Activated CD4-positive, CD25-positive, alpha-beta regulatory T cell treated with anti-CD3 and anti-CD28 coated beads, Interleukin-2, amount 50 U/mL, for 72 hours (primary cell): ENCODE results near the gene GNB1L.
A peak's percentile ranks its signal among the peaks of the same experiment; 100 is the strongest.
"Not testable (repeated sequence)": the region's sequence is repeated elsewhere in the genome, so short reads cannot be mapped to it uniquely, and the experiment has no call there.

Experiments used
- DNase-seq: peaks from one replicate; pipeline ENCODE4 v3.0.0; 2021

The GNB1L gene

GRCh38 chr22:19888131-19888746, 33.6 kb upstream of the GNB1L start:
- DNase-seq: no peak

GRCh38 chr22:19887256-19887985, 32.7 kb upstream of the GNB1L start:
- DNase-seq: no peak

- DNase-seq: no peak
These were observed 32.1 kb upstream of the GNB1L start for GRCh38 chr22:19886605-19887255.

GRCh38 chr22:19885841-19886592, 31.3 kb upstream of the GNB1L start:
- DNase-seq: no peak

- no peak for DNase-seq
These were observed 30.5 kb upstream of the GNB1L start for GRCh38 chr22:19884954-19885751.

- no peak for DNase-seq
These were observed 29.7 kb upstream of the GNB1L start for GRCh38 chr22:19884161-19884953.

- DNase-seq: not testable (repeated sequence)
These were observed 28.8 kb upstream of the GNB1L start for GRCh38 chr22:19883446-19883845.

- DNase-seq: no peak
These were observed 28.0 kb upstream of the GNB1L start for GRCh38 chr22:19882446-19883381.

- DNase-seq: no peak
These were observed 26.3 kb upstream of the GNB1L start for GRCh38 chr22:19880786-19881569.

- DNase-seq: no peak
These were observed 25.5 kb upstream of the GNB1L start for GRCh38 chr22:19879992-19880785.

- DNase-seq: peak; percentile 29
These were observed 24.9 kb upstream of the GNB1L start for GRCh38 chr22:19879643-19879991.

- no peak for DNase-seq
These were observed 24.5 kb upstream of the GNB1L start for GRCh38 chr22:19879246-19879570.

- DNase-seq: no peak
These were observed 24.0 kb upstream of the GNB1L start for GRCh38 chr22:19878461-19879245.

- DNase-seq: peak; percentile 28
These were observed 23.1 kb upstream of the GNB1L start for GRCh38 chr22:19877626-19878339.

GRCh38 chr22:19876941-19877625, 22.4 kb upstream of the GNB1L start:
- DNase-seq: no peak

GRCh38 chr22:19876314-19876940, 21.8 kb upstream of the GNB1L start:
- peak; percentile 30 for DNase-seq
